HFFc6 (cell line): ENCODE results near the gene DNAJC16. TPM values are rescaled to one million over a fixed set of nuclear protein-coding genes. Genes with fewer than 3 reads are reported as not detected.

ENCODE experiments used
- DNase-seq: peaks from one replicate; pipeline ENCODE4 v3.0.0-alpha.2; 2018
- H3K27ac Mint-ChIP-seq: 2 replicates; pipeline ENCODE4 v1.8.0; 2020; ENCODE audit warnings: mild to moderate bottlenecking, mixed read lengths
- H3K27me3 Mint-ChIP-seq: 2 replicates; pipeline ENCODE4 v1.8.0; 2021; ENCODE audit warnings: mild to moderate bottlenecking, moderate library complexity, mixed read lengths; ENCODE audit not compliant: insufficient read depth
- H3K36me3 Mint-ChIP-seq: 2 replicates; pipeline ENCODE4 v1.8.0; 2021; ENCODE audit warnings: low read depth, mixed read lengths
- H3K4me1 Mint-ChIP-seq: 2 replicates; pipeline ENCODE4 v1.8.0; 2020; ENCODE audit warnings: low read depth, mixed read lengths
- H3K4me3 Mint-ChIP-seq: 2 replicates; pipeline ENCODE4 v1.8.0; 2020; ENCODE audit warnings: mild to moderate bottlenecking, moderate library complexity, mixed read lengths
- H3K9me3 Mint-ChIP-seq: 2 replicates; pipeline ENCODE4 v1.8.0; 2020; ENCODE audit warnings: mild to moderate bottlenecking, mixed read lengths
- CTCF ChIP-seq: fragments of 200-600 bp; sonication (generic); IDR thresholded peaks from 2 replicates; pipeline ENCODE4 v1.5.0; 2021; ENCODE audit warnings: antibody characterized with exemption, mild to moderate bottlenecking
- total RNA-seq, 6 experiments: library from RNA; stranded (reverse); fragmentation: NEBNext Ultra II Directional; extraction: Animal tissue kit (Norgen Biotek cat#: 25700); gene quantifications; 2 replicates in 1 of 6; 3 replicates in 5 of 6; pipeline ENCODE4 v1.2.3, GENCODE V29; 2021

The DNAJC16 gene
- total RNA-seq, 6 experiments from 2014 or later, result 21.5 to 26.5 (median 22.8) TPM

GRCh38 chr1:15522551-15522950 lies 4.1 kb upstream of the DNAJC16 start:
- Mint-ChIP-seq H3K4me3 (peak overlapping the region; percentile 94; the same call in 1 of the 2 replicates), H3K4me1 (peaks cover 31% of the 10 kb centered on the region), H3K9me3 (no peaks in the 10 kb centered on the region), H3K36me3 (no peaks in the 10 kb centered on the region), H3K27me3 (no peaks in the 10 kb centered on the region; the same call in 1 of the 2 replicates), H3K27ac (no peak overlapping the region)
- no peak for DNase-seq
- no peak for TF ChIP-seq CTCF

GRCh38 chr1:15523104-15524020 lies 3.3 kb upstream of the DNAJC16 start:
- TF ChIP-seq CTCF, result no peak
- Mint-ChIP-seq H3K27me3 (no peaks in the 10 kb centered on the region; the same call in 1 of the 2 replicates), H3K4me1 (peaks cover 38% of the 10 kb centered on the region), H3K9me3 (no peaks in the 10 kb centered on the region), H3K27ac (peak overlapping the region; percentile 100), H3K36me3 (no peaks in the 10 kb centered on the region), H3K4me3 (peak overlapping the region; percentile 94)
- DNase-seq, result no peak

GRCh38 chr1:15524021-15524282 lies 2.7 kb upstream of the DNAJC16 start, which contains the start of gene CASP9:
Gene CASP9, minus strand, starts transcription at chr1:15524215. Its CDS starts 15 bp downstream, at chr1:15524200.
- peak within 1 kb of the TSS; percentile 94 for H3K4me3 Mint-ChIP-seq

GRCh38 chr1:15524283-15525049 lies 2.2 kb upstream of the DNAJC16 start:
- no peak for TF ChIP-seq CTCF
- peaks cover 38% of the 10 kb centered on the region for H3K4me1 Mint-ChIP-seq
- DNase-seq, result peak; percentile 98
- H3K27me3 Mint-ChIP-seq, result no peaks in the 10 kb centered on the region; the same call in 1 of the 2 replicates
- H3K36me3 Mint-ChIP-seq, result no peaks in the 10 kb centered on the region
- no peaks in the 10 kb centered on the region for H3K9me3 Mint-ChIP-seq
- H3K27ac Mint-ChIP-seq, result peak overlapping the region; percentile 100
- peak overlapping the region; percentile 94 for H3K4me3 Mint-ChIP-seq

More at GRCh38 chr1:15524021-15524282, 2.7 kb upstream of the DNAJC16 start, which contains the start of gene CASP9:
- Mint-ChIP-seq H3K4me1 (peaks cover 38% of the 10 kb centered on the region), H3K27ac (peak within 1 kb of the TSS; percentile 100), H3K36me3 (no peaks in the 10 kb centered on the region), H3K9me3 (no peaks in the 10 kb centered on the region), H3K27me3 (no peaks in the 10 kb centered on the region; the same call in 1 of the 2 replicates)
- no peak for DNase-seq
- TF ChIP-seq CTCF, result no peak

GRCh38 chr1:15525050-15526020 lies 1.3 kb upstream of the DNAJC16 start:
- Mint-ChIP-seq H3K27ac (peak overlapping the region; percentile 100), H3K36me3 (no peaks in the 10 kb centered on the region), H3K4me1 (peaks cover 38% of the 10 kb centered on the region), H3K4me3 (peak overlapping the region; percentile 94), H3K27me3 (no peaks in the 10 kb centered on the region; the same call in 1 of the 2 replicates), H3K9me3 (no peaks in the 10 kb centered on the region)
- no peak for DNase-seq
- TF ChIP-seq CTCF, result no peak
